Measurements from ENCODE around the gene LEF1.

The LEF1 gene

GRCh38 chr4:108168671-108169523 lies at the start of gene LEF1:
TSS of gene LEF1 (minus strand) at chr4:108168932. CDS start at chr4:108167767, 1,165 bp downstream.
- DNase-seq, result peak; percentile 34

GRCh38 chr4:108216510-108216909 lies 47.8 kb upstream of the LEF1 start:
- no peak for DNase-seq

- DNase-seq, result no peak
Measured at GRCh38 chr4:108215055-108215454, 46.3 kb upstream of the LEF1 start.

GRCh38 chr4:108213723-108214122 lies 45.0 kb upstream of the LEF1 start:
- no peak for DNase-seq

GRCh38 chr4:108213308-108213707 lies 44.6 kb upstream of the LEF1 start:
- DNase-seq, result no peak

- DNase-seq, result peak; percentile 46
Measured at GRCh38 chr4:108210989-108211835, 42.5 kb upstream of the LEF1 start.

GRCh38 chr4:108209489-108209888 lies 40.8 kb upstream of the LEF1 start:
- DNase-seq, result no peak

- no peak for DNase-seq
Measured at GRCh38 chr4:108205859-108206258, 37.1 kb upstream of the LEF1 start.

- no peak for DNase-seq
Measured at GRCh38 chr4:108204518-108204917, 35.8 kb upstream of the LEF1 start.

- no peak for DNase-seq
Measured at GRCh38 chr4:108203377-108203776, 34.6 kb upstream of the LEF1 start.

GRCh38 chr4:108201774-108202173 lies 33.0 kb upstream of the LEF1 start:
- no peak for DNase-seq

- DNase-seq, result no peak
Measured at GRCh38 chr4:108199881-108200280, 31.1 kb upstream of the LEF1 start.

- DNase-seq, result peak; percentile 32
Measured at GRCh38 chr4:108193886-108194672, 25.3 kb upstream of the LEF1 start.

- no peak for DNase-seq
Measured at GRCh38 chr4:108192935-108193334, 24.2 kb upstream of the LEF1 start.

- DNase-seq, result no peak
Measured at GRCh38 chr4:108192056-108192455, 23.3 kb upstream of the LEF1 start.

- DNase-seq, result no peak
Measured at GRCh38 chr4:108191269-108191914, 22.7 kb upstream of the LEF1 start.

- no peak for DNase-seq
Measured at GRCh38 chr4:108188770-108189169, 20.0 kb upstream of the LEF1 start.

GRCh38 chr4:108185252-108185651 lies 16.5 kb upstream of the LEF1 start:
- DNase-seq, result no peak

GRCh38 chr4:108184453-108185049 lies 15.8 kb upstream of the LEF1 start:
- no peak for DNase-seq

- no peak for DNase-seq
Measured at GRCh38 chr4:108181704-108182103, 13.0 kb upstream of the LEF1 start.

- DNase-seq, result no peak
Measured at GRCh38 chr4:108180513-108180912, 11.8 kb upstream of the LEF1 start.

- DNase-seq, result no peak
Measured at GRCh38 chr4:108175966-108176365, 7.2 kb upstream of the LEF1 start.
